Activated T-cell treated with anti-CD3 and anti-CD28 coated beads for 1 hour (primary cell): ENCODE data around the gene ANG.

ENCODE experiments used
- DNase-seq: peaks from one replicate; pipeline ENCODE4 v3.0.0-alpha.2; 2020; ENCODE audit warnings: low read depth

Gene ANG

DNA sequence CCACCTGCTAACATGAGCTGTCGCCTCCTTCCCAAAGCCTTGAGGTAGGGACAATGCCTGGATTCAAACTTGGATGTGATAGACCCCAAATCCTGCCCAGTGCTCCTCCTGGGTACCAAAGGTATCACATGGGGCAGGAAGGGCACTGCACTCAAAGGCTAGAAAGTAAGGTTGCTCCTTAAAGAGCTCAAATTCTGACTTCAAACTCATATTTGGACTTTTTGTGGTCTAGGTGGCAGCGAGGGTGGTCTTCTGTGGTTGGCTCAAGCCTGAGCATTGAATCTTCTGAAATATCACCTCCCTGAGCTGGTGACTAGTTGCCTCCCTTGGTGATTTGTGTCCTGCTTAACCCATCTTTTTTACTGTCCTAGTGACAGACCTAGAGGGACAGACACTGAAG is 12.5 kb upstream of the ANG start:
- DNase-seq = no peak

GRCh38 chr14:20679907-20680306 is 8.7 kb upstream of the ANG start:
- DNase-seq = no peak

DNA sequence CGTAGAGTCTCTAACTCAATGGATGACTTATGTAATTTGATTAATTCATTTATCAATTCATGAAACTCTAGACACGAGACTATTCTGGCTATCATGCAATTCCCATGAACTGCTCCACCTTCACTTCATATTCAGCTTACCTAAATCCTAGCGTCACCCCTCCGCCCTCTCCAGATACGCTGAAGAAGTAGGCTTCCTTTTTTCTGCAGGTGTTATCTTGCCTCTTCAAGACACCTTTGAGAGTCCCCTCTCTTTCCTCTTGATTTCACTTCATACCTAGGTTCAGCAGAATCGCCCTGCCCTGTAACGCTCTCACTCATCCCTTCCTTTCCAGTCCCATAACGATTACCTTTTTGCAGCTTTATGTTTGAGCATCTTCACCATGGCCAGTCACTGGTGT is 8.2 kb upstream of the ANG start:
- no peak for DNase-seq

GRCh38 chr14:20680843-20681347 is 7.7 kb upstream of the ANG start:
- peak; percentile 26 for DNase-seq

- DNase-seq = peak; percentile 80
Observed at GRCh38 chr14:20681348-20682126, 7.0 kb upstream of the ANG start.

DNA sequence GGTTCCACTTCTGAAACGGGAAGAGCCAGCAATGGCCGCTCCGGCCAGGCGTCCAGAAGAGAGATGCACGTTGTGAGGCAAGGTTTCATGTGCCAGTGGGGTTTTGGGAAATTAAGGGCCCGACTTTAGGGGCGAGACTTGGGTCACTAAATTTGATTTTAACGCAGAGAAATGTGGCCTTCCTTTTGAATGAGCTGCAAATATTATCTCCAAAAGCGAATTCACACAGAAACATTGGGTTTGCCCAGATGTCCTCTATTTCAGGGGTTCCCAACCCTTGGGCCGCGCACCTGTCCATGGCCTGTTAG is 6.5 kb upstream of the ANG start:
- DNase-seq = no peak

DNA sequence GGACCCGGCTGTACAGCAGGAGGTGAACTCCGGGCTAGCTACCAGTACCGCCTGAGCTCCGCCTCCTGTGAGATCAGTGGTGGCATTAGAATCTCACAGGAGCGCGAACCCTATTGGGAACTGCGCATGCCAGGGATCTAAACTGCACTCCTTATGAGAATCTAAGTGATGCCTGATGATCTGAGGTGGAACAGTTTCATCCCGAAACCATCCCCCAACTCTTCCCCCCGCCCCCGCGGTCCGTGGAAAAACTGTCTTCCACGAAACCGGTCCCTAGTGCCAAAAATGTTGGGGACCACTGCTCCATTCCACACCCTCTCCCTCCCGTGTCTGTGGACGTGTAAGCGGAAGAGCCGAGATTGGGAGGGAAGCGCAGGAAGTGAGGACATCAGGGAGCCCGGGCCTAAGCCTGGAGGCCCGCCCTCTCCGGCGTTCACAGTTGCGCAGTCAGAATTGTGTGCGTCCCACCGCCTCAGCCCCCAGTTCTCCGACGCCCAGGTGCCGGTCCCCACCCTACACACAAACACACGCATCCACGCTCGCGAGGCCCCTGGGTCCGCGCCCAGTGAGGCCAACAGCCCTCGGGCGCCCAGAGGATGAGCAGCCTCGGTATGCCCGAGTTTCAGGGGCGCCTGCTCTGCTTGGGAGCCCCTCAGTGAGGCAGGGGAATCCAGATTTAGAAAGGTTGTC is 6.0 kb upstream of the ANG start:
- peak; percentile 67 for DNase-seq

GRCh38 chr14:20683125-20683890 is 5.3 kb upstream of the ANG start:
- DNase-seq = peak; percentile 67

- peak; percentile 76 for DNase-seq
Observed at GRCh38 chr14:20683891-20684661, 4.5 kb upstream of the ANG start, which contains the start of gene RNASE4. TSS of gene RNASE4 (plus strand) at chr14:20684560. CDS start at chr14:20699372, 14,812 bp downstream.

- DNase-seq = no peak
Observed at GRCh38 chr14:20684662-20685456, 3.7 kb upstream of the ANG start.

DNA sequence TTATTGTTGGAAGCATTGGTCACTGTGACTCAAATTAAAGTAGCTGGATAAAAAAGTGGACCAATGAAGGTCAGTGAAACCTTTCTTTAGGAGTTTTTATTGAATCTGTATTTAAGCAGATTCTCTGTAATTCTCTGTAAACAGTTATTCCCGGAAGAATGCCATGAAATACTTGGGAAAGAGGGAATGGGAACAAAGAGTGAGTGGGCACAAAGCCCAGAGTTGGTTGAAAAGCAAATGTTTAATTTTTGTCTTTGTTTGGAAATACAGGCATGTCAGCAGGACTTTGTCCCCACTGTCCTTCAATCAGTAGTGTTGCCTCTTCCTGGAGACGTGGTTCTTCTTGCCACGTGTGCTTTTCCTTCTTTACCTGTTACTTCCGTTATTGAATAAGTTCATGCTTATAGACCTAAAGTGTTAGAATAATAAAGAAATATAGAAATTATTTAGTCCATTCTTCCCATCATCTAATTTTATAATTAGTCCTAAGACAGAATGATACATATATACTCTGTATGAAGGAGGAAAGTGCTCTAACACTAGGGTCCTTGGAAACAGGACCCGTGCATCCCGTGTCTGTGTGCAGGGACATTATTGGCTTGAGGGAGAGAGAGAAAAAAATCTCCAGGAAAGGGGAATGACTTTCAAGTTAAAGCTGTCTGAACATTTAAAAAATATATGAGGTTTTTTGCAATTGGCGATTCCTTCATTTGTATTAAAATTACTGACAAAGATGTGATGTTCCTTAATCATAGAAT is 2.0 kb upstream of the ANG start:
- DNase-seq = no peak

- no peak for DNase-seq
Observed at GRCh38 chr14:20687362-20688166, 1.0 kb upstream of the ANG start.

- no peak for DNase-seq
Observed at GRCh38 chr14:20690848-20691640, 2.5 kb downstream of the ANG start.

GRCh38 chr14:20692116-20692751 is 3.7 kb downstream of the ANG start:
- no peak for DNase-seq

DNA sequence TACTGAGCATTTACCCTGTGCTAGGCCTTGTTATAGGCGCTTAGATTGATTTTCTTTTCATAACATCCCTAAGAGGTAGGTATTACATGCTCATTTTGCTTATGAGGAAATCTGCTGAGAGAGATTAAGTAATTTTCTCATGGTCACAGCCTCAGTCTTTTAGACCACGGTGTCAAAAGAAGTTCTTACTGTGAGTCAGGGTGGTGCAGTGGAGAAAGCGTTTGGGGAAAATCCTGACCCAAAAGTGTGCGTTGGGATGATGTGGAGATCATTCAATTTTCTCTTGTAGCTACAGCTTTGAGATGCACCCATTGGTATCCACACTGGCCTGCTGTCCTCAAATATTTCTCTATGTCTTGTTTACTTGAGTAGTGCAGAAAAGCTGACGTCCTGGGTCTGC is 8.2 kb downstream of the ANG start:
- DNase-seq = no peak

GRCh38 chr14:20697273-20698017 is 8.9 kb downstream of the ANG start:
- DNase-seq = peak; percentile 53

- DNase-seq = no peak
Observed at GRCh38 chr14:20698018-20698329, 9.4 kb downstream of the ANG start.

DNA sequence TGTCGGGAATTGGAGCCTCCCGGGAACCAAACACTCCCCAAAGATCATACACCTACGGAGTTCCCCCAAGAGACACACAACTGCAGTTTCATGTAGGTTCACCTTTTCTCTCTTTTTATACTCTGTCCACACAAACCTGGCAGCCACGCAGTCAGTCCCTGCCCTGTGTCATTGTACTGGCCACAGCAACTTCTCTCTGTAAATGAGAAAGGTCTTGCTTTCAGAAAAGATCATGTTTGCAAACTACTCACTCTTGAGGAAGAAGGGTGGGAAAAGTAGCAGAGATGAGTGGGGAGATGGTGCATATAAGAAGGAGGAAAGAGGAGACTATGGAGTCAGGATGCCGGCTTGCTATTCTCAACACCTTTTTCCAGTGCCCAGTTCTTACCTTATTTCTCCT is 10.4 kb downstream of the ANG start:
- DNase-seq = no peak
